DMS53 (cell line): ENCODE results near the gene KRTAP5-2.
A peak's percentile ranks its signal among the peaks of the same experiment; 100 is the strongest.

ENCODE experiments used
- DNase-seq: peaks from one replicate; lab custom pipeline; 2025; lab: John Stamatoyannopoulos, UW

KRTAP5-2 gene

GRCh38 chr11:1555713-1556153, 42.4 kb downstream of the KRTAP5-2 start:
- no peak for DNase-seq

DNA sequence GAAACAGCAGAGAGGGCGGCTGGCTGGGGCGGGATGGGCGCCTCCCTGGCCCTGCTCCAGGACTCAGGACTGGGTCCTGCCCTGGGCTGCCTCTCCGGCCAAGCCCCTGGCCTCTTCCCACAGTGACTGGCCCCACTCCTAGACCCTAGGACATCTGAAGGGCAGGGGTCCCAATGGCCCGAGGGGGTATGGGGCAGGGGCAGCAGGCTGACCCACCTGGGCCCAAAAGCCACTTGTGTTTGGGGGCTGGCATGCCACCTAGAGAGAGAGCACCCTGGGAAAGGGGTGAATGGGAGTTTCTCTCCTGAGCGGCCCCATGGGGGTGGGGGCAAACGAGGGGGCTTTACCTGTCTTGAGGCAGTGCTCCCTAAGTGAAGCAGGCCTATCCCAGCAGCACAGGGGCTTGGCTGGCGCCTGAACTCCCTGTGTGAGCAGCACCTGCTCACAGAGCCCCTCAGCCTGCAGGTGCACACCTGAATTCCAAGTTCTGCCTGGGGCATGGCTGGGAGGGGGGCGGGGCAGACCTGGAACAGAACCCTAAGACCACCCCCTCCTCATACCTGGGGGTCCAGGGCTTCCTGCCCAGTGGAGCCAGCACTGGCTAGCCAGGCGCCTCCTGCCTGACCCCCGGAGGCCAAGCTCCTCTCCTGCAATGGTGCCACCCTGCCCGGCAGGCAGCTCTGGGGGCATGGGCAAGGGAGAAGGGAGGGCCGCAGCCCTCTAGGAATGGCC, 42.9 kb downstream of the KRTAP5-2 start:
- DNase-seq, result peak; percentile 53

DNA sequence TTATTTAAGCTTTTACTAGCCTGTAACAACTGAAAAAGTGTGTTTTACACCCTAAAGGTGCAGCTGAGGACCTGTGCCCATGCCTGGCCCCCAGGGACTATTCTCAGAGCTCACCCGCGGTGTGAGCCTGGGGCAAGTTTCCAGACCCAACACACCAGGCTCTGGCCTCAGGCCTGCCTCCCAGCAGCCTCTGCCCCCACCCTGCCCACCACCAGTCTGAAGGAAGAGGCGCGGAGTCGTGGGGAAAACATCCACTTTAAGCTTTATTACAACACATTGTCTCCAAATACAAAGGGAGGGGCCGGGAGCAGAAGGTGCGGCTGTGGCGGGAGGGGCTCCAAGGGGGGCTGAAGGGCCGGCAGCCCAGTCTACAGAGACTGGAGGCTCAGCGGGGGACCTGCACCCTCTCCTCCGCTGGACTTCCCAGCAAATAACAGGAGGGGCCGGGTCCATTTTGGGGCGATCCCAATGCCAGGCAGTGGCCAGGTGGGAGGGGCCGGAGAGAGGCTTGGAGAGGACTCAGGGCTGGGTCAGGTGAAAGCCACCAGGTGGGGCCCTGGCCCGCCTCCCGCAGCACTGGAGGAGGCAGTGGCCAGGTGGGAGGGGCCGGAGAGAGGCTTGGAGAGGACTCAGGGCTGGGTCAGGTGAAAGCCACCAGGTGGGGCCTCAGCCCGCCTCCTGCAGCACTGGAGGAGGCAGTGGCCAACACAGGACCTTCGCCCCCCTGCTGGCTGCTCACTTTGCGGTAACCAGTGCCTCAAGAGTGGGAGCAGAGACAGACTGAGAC, 44.1 kb downstream of the KRTAP5-2 start:
- DNase-seq, result peak; percentile 96

DNA sequence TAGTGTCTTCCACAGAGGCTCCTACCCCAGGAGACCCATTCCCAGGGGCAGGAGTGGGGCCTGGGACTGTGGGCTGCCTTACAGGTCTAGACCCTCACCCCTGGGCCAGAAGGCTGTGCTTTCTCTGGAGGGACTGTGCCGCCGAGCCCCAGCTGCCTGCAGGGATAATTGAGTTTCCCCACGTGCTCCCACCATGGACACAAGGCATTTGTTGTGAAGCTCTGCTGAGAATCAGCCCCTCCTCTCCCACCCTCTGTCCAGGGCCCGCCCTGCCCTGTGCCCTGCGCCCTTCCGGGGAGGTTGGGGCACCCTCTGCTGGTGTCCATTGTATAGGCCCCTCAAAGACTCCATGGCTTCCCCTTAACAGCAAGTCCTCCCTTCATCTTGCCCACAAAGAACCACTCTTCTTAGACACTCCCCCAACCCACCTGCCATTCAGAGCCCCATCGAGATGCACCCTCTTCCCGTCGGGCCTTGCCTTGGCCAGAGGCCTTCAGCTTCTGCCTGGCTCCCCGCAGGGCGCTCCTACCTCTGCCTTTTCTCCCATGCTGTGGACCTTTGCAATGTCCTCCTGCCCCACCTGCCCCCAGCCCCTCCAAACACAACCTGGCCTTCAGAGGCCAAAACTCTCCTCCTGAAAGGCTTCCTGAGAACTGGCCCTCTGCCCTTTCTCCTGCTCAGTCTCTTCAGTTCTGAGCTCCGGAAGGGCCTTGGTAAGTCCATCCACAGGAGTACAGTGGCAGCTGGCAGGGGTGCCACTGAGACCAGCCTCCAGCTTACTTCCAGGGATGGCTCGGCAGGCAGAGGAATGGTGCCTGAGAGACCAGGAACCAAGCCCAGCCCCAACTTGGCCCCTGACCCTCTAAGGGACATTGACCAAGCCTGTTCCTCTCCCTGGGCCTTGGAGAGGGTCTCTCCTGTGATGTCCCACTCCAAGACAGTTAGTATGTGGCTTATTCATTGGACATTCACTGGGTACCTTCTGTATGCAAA, 48.5 kb downstream of the KRTAP5-2 start:
- no peak for DNase-seq

DNA sequence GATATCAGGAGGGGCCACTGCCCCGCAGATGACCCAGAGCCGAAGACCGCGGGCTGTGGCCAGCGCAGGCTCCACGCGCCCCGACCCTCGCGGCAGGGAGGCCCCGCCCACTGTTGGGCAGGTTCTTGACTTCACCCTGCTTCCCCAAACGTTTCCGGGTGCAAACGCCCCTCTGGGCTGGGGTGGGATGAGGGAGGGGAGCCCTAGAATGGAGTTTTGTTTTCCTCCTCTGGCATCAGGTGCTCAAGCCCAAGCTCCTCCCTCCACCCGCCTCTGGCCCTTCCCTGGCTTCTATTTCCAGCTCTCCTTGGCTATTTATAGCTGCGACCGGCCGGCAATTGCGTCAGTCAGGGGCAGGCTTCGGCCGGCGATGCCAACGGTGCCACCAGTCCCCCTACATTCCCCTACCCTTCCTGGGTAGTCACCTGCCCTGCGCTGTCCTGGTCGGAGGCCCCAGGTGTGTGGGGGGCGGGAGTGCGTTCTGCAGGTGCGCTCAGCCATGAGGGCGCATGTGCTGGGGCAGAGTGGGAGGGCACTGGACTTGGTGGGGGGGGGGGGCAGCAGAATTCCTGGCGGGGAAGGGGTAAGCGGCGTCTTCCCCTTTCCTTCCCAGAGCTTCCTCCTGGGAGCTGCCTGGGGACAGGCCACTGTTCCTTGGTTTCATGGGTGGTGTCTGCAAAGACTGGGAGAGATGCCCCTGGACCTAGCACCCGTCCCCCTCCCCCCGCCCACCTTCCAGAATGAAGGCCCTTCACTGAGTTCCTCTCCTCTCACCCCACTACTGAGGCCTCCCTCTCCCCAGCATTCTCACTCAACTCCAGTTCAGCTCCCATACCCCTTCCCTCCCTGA, 49.6 kb downstream of the KRTAP5-2 start:
- DNase-seq, result peak; percentile 96

- DNase-seq, result peak; percentile 85
These were observed 50.5 kb downstream of the KRTAP5-2 start for GRCh38 chr11:1547467-1548098.
